ENCODE results near the gene GPI.
"Not testable (repeated sequence)": the region's sequence is repeated elsewhere in the genome, so short reads cannot be mapped to it uniquely, and the experiment has no call there.

The GPI gene

GRCh38 chr19:34330116-34330515, 34.9 kb upstream of the GPI start:
- ATAC-seq, result no peak
- no peak for TF ChIP-seq ZNF8 (CRISPR knock-in tag; IDR thresholded peaks at IDR 0.05)
- TF ChIP-seq POU6F1 (CRISPR knock-in tag; IDR thresholded peaks at IDR 0.05; ENCODE audit: borderline replicate concordance, low read depth), result no peak
- no peak for TF ChIP-seq ZFP3 (CRISPR knock-in tag; IDR thresholded peaks at IDR 0.05)
- TF ChIP-seq CREB5 (CRISPR knock-in tag; IDR thresholded peaks at IDR 0.05; ENCODE audit: low read depth), result no peak
- no peak for TF ChIP-seq CSDC2 (CRISPR knock-in tag; IDR thresholded peaks at IDR 0.05)
- TF ChIP-seq ISL1 (CRISPR knock-in tag; IDR thresholded peaks at IDR 0.05), result no peak
- TF ChIP-seq BACH2 (CRISPR knock-in tag; IDR thresholded peaks at IDR 0.05; ENCODE audit: borderline replicate concordance), result no peak
- no peak for TF ChIP-seq ZNF565 (CRISPR knock-in tag; conservative IDR thresholded peaks at IDR 0.05; ENCODE audit: low read depth)
- no peak for TF ChIP-seq RARB (CRISPR knock-in tag; IDR thresholded peaks at IDR 0.05)
- no peak for TF ChIP-seq ARNTL (CRISPR knock-in tag; IDR thresholded peaks at IDR 0.05; ENCODE audit: borderline replicate concordance, low read depth)
- TF ChIP-seq ESRRG (CRISPR knock-in tag; IDR thresholded peaks at IDR 0.05), result no peak

GRCh38 chr19:34330596-34330995, 34.4 kb upstream of the GPI start:
- ATAC-seq, result not testable (repeated sequence)

- ATAC-seq, result not testable (repeated sequence)
Measured at GRCh38 chr19:34331596-34331995, 33.4 kb upstream of the GPI start.

GRCh38 chr19:34332027-34332760, 32.8 kb upstream of the GPI start:
- no peak for ATAC-seq
- TF ChIP-seq ZNF8 (CRISPR knock-in tag; IDR thresholded peaks at IDR 0.05) (no peak), ZNF70 (CRISPR knock-in tag; IDR thresholded peaks at IDR 0.05) (no peak), ISL1 (CRISPR knock-in tag; IDR thresholded peaks at IDR 0.05) (no peak), CREB5 (CRISPR knock-in tag; IDR thresholded peaks at IDR 0.05; ENCODE audit: low read depth) (no peak), CSRNP3 (CRISPR knock-in tag; IDR thresholded peaks at IDR 0.05) (no peak), TSHZ2 (CRISPR knock-in tag; IDR thresholded peaks at IDR 0.05) (no peak), ESRRG (CRISPR knock-in tag; IDR thresholded peaks at IDR 0.05) (no peak), POU6F1 (CRISPR knock-in tag; IDR thresholded peaks at IDR 0.05; ENCODE audit: borderline replicate concordance, low read depth) (no peak), SNAI2 (CRISPR knock-in tag; IDR thresholded peaks at IDR 0.05) (no peak), ZNF565 (CRISPR knock-in tag; conservative IDR thresholded peaks at IDR 0.05; ENCODE audit: low read depth) (no peak), ZFP30 (CRISPR knock-in tag; IDR thresholded peaks at IDR 0.05) (no peak), PPARA (CRISPR knock-in tag; IDR thresholded peaks at IDR 0.05; ENCODE audit: borderline replicate concordance) (no peak), CSDC2 (CRISPR knock-in tag; IDR thresholded peaks at IDR 0.05) (no peak)

Data from SK-N-SH treated with all-trans-retinoic acid at 6 μM for 48 hours (cell line).